HL-60 (cell line): ENCODE results near the gene UBE2E2.
A peak's percentile ranks its signal among the peaks of the same experiment; 100 is the strongest.

Experiments
- DNase-seq, 2 experiments: peaks; one replicate each; pipeline ENCODE4 v3.0.0-alpha.2; 2010 to 2020; ENCODE audit warnings: low read depth in 1 of 2, low spot score in 1 of 2
- H3K27ac ChIP-seq: fragments of 250-450 bp; sonication (Bioruptor Pico); replicated peaks from 2 replicates; pipeline ENCODE4 v1.5.1; 2020; ENCODE audit warnings: mild to moderate bottlenecking, moderate library complexity
- H3K27me3 ChIP-seq: fragments of 250-450 bp; sonication (Bioruptor Pico); 2 replicates; pipeline ENCODE4 v1.5.1; 2021; ENCODE audit warnings: mild to moderate bottlenecking, moderate library complexity; ENCODE audit not compliant: insufficient read depth, poor library complexity, severe bottlenecking
- H3K4me3 ChIP-seq: replicated peaks from 2 replicates; pipeline ENCODE4 v1.5.1; 2011; ENCODE audit warnings: mild to moderate bottlenecking, control low read depth, low read length; ENCODE audit not compliant: insufficient read depth
- CTCF ChIP-seq: IDR thresholded peaks from one replicate; pipeline ENCODE4 v1.5.1; 2011; ENCODE audit warnings: low read length, control low read depth, inconsistent platforms; ENCODE audit not compliant: insufficient read depth
- GABPA ChIP-seq: IDR thresholded peaks from 2 replicates; pipeline ENCODE4 v1.6.1; 2012; ENCODE audit warnings: low read depth
- POLR2AphosphoS5 ChIP-seq: IDR thresholded peaks from 2 replicates; pipeline ENCODE4 v1.6.1; 2012; ENCODE audit warnings: low read depth
- REST ChIP-seq: IDR thresholded peaks from 2 replicates; pipeline ENCODE4 v1.6.1; 2012; ENCODE audit warnings: low read depth; ENCODE audit not compliant: insufficient replicate concordance
- SPI1 ChIP-seq: IDR thresholded peaks from 2 replicates; pipeline ENCODE4 v1.6.1; 2012; ENCODE audit warnings: low read depth, mild to moderate bottlenecking, borderline replicate concordance

Gene UBE2E2

DNA sequence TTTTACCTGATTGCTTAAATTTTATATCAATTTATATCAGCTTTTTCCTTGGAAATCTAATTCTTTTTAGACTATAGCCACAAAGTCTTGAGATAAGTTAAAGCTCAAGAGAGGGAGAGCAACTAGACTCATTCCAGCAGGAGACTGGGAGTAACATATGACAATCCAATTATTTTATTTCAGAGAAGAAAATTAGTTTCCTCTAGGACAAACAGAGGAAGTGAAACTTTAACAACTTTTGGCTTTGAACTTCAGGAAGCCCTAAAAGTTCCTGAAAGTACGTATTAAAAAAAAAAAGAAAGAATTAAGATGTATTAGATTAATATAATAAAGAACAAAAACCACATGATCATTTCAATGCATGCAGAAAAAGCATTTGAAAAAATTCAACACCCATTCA lies 13.9 kb upstream of the UBE2E2 start:
- no peak for DNase-seq
- Histone ChIP-seq H3K4me3 (no peak overlapping the region), H3K27ac (no peak overlapping the region), H3K27me3 (no peaks in the 10 kb centered on the region)
- TF ChIP-seq GABPA (no peak), REST (no peak), SPI1 (no peak), CTCF (no peak), POLR2AphosphoS5 (no peak)

- TF ChIP-seq CTCF: no peak
- no peak for TF ChIP-seq GABPA
- no peak for TF ChIP-seq REST
- no peak for TF ChIP-seq SPI1
- TF ChIP-seq POLR2AphosphoS5: no peak
- Histone ChIP-seq H3K27ac (no peak overlapping the region), H3K4me3 (no peak overlapping the region), H3K27me3 (no peaks in the 10 kb centered on the region)
- DNase-seq: no peak
These were observed 10.3 kb upstream of the UBE2E2 start for GRCh38 chr3:23192816-23193215.

- Histone ChIP-seq H3K27ac (no peak overlapping the region), H3K4me3 (no peak overlapping the region), H3K27me3 (no peaks in the 10 kb centered on the region)
- TF ChIP-seq CTCF (no peak), SPI1 (no peak; the same call in 1 of the 2 replicates), POLR2AphosphoS5 (no peak), GABPA (no peak), REST (no peak)
- DNase-seq: peak in 1 of 2 experiments; percentile 42
These were observed 9.3 kb upstream of the UBE2E2 start for GRCh38 chr3:23193831-23194230.
